Activated CD8-positive, alpha-beta T cell treated with anti-CD3 and anti-CD28 coated beads, Interleukin-2, amount 10 ng/mL, durations not matched to agents 7 days and 5 days (primary cell): ENCODE measurements around the gene PAQR9. TPM values are rescaled to one million over a fixed set of nuclear protein-coding genes. Genes with fewer than 3 reads are reported as not detected.

ENCODE experiments used
- ATAC-seq: fragments of 150-1000 bp; cut with Tn5 transposase; one replicate; pipeline ENCODE4 v1.10.0; 2021; ENCODE audit warnings: moderate library complexity
- CTCF ChIA-PET: fragments of 350-600 bp; sonication (Branson Sonifier 250); formaldehyde crosslinking; loops from one replicate; lab custom pipeline; 2021; ENCODE audit warnings: antibody characterized with exemption; lab: Charles Lee
- POLR2A ChIA-PET: fragments of 350-600 bp; sonication (Branson Sonifier 250); formaldehyde crosslinking; loops from one replicate; lab custom pipeline; 2021; ENCODE audit warnings: antibody characterized with exemption; lab: Charles Lee
- DNase-seq: peaks from one replicate; pipeline ENCODE4 v3.0.0-alpha.2; 2020
- H3K27ac Mint-ChIP-seq: one replicate; pipeline ENCODE4 v1.8.0; 2021; ENCODE audit warnings: mild to moderate bottlenecking, mixed read lengths
- H3K27me3 Mint-ChIP-seq: one replicate; pipeline ENCODE4 v1.8.0; 2021; ENCODE audit warnings: low read depth, mixed read lengths
- H3K36me3 Mint-ChIP-seq: one replicate; pipeline ENCODE4 v1.8.0; 2021; ENCODE audit warnings: low read depth, mixed read lengths
- H3K4me1 Mint-ChIP-seq: one replicate; pipeline ENCODE4 v1.8.0; 2021; ENCODE audit warnings: low read depth, mixed read lengths
- H3K4me3 Mint-ChIP-seq: one replicate; pipeline ENCODE4 v1.8.0; 2021; ENCODE audit warnings: mild to moderate bottlenecking, mixed read lengths
- H3K9me3 Mint-ChIP-seq: one replicate; pipeline ENCODE4 v1.8.0; 2022; ENCODE audit warnings: mixed read lengths; ENCODE audit not compliant: insufficient read depth
- total RNA-seq, 2 experiments: library from RNA; stranded (reverse); gene quantifications; one replicate each; pipeline ENCODE4 v1.2.3, GENCODE V29; 2021

Gene PAQR9, protein sequence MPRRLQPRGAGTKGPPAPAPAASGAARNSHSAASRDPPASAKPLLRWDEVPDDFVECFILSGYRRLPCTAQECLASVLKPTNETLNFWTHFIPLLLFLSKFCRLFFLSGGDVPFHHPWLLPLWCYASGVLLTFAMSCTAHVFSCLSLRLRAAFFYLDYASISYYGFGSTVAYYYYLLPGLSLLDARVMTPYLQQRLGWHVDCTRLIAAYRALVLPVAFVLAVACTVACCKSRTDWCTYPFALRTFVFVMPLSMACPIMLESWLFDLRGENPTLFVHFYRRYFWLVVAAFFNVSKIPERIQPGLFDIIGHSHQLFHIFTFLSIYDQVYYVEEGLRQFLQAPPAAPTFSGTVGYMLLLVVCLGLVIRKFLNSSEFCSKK
- not detected for total RNA-seq

DNA sequence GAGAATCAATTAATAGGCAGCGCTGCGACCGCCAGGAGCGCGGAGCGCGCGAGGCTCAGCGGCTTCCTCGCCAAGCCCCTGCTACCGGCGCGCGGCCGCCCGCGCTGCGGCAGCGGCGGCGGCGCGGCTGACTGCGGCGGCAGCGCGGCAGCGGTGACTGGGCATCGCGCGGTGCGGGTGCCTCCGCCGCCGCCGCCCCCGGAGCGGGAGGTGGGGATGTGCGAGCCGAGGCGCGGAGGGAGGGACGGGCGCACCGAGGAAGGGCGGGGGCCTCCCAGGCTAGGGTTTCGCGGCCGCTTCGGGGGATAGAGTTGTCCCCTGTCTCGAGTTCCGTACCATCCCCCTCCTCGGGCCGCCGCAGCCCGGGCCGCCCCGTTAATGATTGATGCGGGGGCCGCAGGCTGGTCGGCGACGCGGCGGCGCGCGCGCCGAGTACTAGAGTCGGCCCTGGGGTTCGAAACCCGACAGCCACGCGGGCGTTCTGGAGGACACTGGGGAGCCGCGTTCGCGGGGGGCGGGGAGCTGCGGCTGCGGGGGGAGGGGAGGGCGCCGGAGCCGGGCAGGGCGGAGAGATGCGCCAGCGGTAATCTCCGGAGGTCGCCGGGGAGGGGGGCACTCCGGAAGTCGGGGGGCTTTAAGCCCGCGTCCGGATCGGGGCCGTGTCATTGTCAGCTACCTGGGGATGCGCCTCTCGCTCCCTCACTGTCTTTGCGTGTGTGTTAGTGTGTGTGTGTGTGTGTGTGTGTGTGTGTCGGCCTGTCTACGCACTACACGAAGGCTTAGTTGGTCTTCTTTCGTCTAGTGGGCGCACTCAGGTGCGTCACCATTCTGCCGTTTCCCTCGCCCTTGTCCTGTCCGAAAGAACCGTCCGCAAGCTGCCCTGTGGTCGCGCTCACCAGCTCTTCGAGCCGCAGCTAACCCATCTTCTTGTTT, at the start of gene PAQR9:
Gene PAQR9, minus strand, starts transcription at position 159 of the 933 bp plus-strand sequence. CDS start 338 bp downstream, outside the sequence.
- POLR2A ChIA-PET = interaction anchor here (0.6 kb wide), 1 partner anchor 1709 kb away, joined by 3 read pairs; no protein-coding TSS in a partner anchor
- ATAC-seq = peak; percentile 69
- CTCF ChIA-PET = no interaction called here
- peak within 1 kb of the TSS; percentile 6 for H3K27ac Mint-ChIP-seq
- no peak for DNase-seq
- peaks cover 65% of the 10 kb centered on the region for H3K27me3 Mint-ChIP-seq
- peaks cover 7% of the 10 kb centered on the region for H3K4me1 Mint-ChIP-seq
- no peaks in the 10 kb centered on the region for H3K9me3 Mint-ChIP-seq
- H3K4me3 Mint-ChIP-seq = peak within 1 kb of the TSS; percentile 67
- H3K36me3 Mint-ChIP-seq = peaks cover 2% of the 10 kb centered on the region

- POLR2A ChIA-PET = interaction anchor here (5.7 kb wide), 1 partner anchor 10 kb away, joined by 47 read pairs; the partner anchor contains the start of gene U2SURP
- no peaks in the 10 kb centered on the region for H3K27me3 Mint-ChIP-seq
- H3K4me3 Mint-ChIP-seq = no peak overlapping the region
- peak overlapping the region; percentile 43 for H3K27ac Mint-ChIP-seq
- ATAC-seq (no peak), DNase-seq (no peak)
- H3K4me1 Mint-ChIP-seq = peaks cover 34% of the 10 kb centered on the region
- CTCF ChIA-PET = interaction anchor here (1.0 to 3.8 kb wide), 2 partner anchors 11 to 13 kb away, joined by 4 to 15 read pairs; partner anchors contain the start of gene U2SURP
- peaks cover 19% of the 10 kb centered on the region for H3K36me3 Mint-ChIP-seq
- H3K9me3 Mint-ChIP-seq = no peaks in the 10 kb centered on the region
Observed at GRCh38 chr3:143011705-143012104, 48.2 kb upstream of the PAQR9 start.

GRCh38 chr3:143010024-143010423, 46.5 kb upstream of the PAQR9 start:
- H3K27me3 Mint-ChIP-seq = no peaks in the 10 kb centered on the region
- H3K4me1 Mint-ChIP-seq = peaks cover 50% of the 10 kb centered on the region
- CTCF ChIA-PET = interaction anchor here (3.8 kb wide), 1 partner anchor 9 kb away, joined by 15 read pairs; the partner anchor contains the start of gene U2SURP
- H3K36me3 Mint-ChIP-seq = peaks cover 14% of the 10 kb centered on the region
- DNase-seq = no peak
- no peak overlapping the region for H3K27ac Mint-ChIP-seq
- no peak overlapping the region for H3K4me3 Mint-ChIP-seq
- no peak for ATAC-seq
- H3K9me3 Mint-ChIP-seq = no peaks in the 10 kb centered on the region
- POLR2A ChIA-PET = interaction anchor here (5.7 kb wide), 1 partner anchor 8 kb away, joined by 47 read pairs; the partner anchor contains the start of gene U2SURP

GRCh38 chr3:143004823-143005222, 41.3 kb upstream of the PAQR9 start:
- Mint-ChIP-seq H3K4me3 (peak overlapping the region; percentile 24), H3K27me3 (no peaks in the 10 kb centered on the region), H3K27ac (no peak overlapping the region), H3K4me1 (peaks cover 54% of the 10 kb centered on the region), H3K36me3 (peaks cover 2% of the 10 kb centered on the region), H3K9me3 (no peaks in the 10 kb centered on the region)
- ATAC-seq (no peak), DNase-seq (no peak)
- ChIA-PET CTCF (interaction anchor here (2.1 kb wide), 1 partner anchor 29 kb away, joined by 4 read pairs; no protein-coding TSS in a partner anchor), POLR2A (no interaction called here)

- H3K9me3 Mint-ChIP-seq = no peaks in the 10 kb centered on the region
Observed at GRCh38 chr3:143002727-143003126, 39.3 kb upstream of the PAQR9 start.

DNA sequence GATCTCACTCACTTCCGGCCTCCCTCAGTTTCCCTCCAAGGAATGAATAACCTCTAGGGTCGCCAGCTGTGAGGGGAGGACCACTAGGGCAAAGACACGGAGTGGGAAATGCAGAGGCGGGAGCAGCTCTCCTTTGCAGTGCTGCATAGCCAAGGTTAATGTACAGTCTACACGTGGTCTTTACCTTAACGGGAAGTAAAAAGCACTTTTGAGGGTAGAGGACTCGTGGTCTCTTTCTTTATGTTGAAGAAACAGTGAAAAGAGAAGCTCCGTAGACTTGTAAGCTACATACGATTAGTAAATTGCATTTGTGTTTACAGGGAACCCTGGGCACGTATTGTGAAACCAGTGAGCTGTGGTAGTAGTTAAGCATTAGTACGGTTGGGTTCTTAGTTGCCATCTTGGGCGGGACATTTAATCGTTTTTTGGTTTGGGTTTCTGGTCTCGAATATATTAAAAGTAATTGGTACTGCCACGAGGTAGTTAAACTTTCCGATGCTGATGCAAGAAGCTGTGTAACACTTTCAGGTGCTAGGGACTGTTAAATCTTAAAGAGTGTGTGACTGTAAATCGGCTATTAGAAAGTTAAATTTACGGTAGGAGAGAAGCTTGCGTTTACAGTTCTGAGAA, 38.7 kb upstream of the PAQR9 start:
- ATAC-seq (peak; percentile 62), DNase-seq (peak; percentile 46)
- Mint-ChIP-seq H3K36me3 (peaks cover 2% of the 10 kb centered on the region), H3K4me3 (peak overlapping the region; percentile 98), H3K27me3 (no peaks in the 10 kb centered on the region), H3K27ac (peak overlapping the region; percentile 100), H3K4me1 (peaks cover 39% of the 10 kb centered on the region), H3K9me3 (no peaks in the 10 kb centered on the region)
- POLR2A ChIA-PET = interaction anchor here (0.6 to 3.0 kb wide), 13 partner anchors 11 to 970 kb away, joined by 3 to 47 read pairs (median 4); partner anchors contain the start of genes ATR, CHST2, DIPK2A and TRPC1
- CTCF ChIA-PET = interaction anchor here (0.9 to 3.9 kb wide), 11 partner anchors 9 to 118 kb away, joined by 3 to 24 read pairs (median 3); no protein-coding TSS in a partner anchor

More at GRCh38 chr3:143002727-143003126, 39.3 kb upstream of the PAQR9 start:
- CTCF ChIA-PET = interaction anchor here (0.9 to 3.9 kb wide), 8 partner anchors 9 to 118 kb away, joined by 3 to 24 read pairs (median 4); no protein-coding TSS in a partner anchor
- H3K4me1 Mint-ChIP-seq = peaks cover 42% of the 10 kb centered on the region
- H3K36me3 Mint-ChIP-seq = peaks cover 2% of the 10 kb centered on the region
- H3K27me3 Mint-ChIP-seq = no peaks in the 10 kb centered on the region
- peak overlapping the region; percentile 100 for H3K27ac Mint-ChIP-seq
- POLR2A ChIA-PET = interaction anchor here (0.6 to 3.0 kb wide), 7 partner anchors 10 to 969 kb away, joined by 3 to 47 read pairs (median 6); partner anchors contain the start of genes ATR, CHST2, DIPK2A and TRPC1
- DNase-seq (no peak), ATAC-seq (no peak)
- peak overlapping the region; percentile 98 for H3K4me3 Mint-ChIP-seq

DNA sequence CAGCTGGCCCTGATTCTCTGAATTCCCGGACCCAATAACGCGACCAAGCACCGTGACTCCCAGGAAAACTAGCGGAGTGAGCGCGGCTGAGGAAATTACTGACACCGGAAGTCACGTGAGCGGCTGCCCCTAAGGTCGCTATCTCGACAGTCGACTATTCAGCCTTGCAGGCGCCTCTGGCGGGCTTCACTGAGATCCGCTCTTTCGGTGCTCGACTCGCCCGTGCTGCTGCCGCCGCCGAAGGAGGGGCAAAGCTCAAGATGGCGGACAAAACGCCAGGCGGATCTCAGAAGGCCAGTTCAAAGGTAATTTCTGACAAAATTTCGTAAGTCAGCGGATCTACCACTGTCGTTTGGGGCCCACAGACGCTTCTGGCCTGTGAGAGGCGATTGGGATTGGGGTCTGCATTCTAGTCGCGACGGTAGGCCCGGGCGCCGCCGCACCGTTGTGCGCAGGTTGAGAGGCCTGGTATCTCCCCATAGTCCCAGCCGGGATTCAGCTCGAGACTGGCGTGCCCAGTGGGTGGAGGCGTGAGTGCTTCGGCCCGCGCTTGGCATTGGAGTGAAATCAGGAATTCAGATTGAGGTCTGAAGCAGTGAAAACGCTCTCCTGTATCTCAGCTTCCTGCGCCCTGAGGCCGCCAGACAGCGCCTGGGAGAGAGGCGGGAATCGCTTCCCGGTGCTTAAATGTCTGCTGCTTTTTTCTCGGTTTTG, 38.1 kb upstream of the PAQR9 start, which contains the start of gene U2SURP:
Gene U2SURP, plus strand, starts transcription at position 202 of the 714 bp plus-strand sequence. Its CDS starts 59 bp downstream, at position 261.
- DNase-seq (peak; percentile 96), ATAC-seq (peak; percentile 86)
- no peaks in the 10 kb centered on the region for H3K9me3 Mint-ChIP-seq
- POLR2A ChIA-PET = interaction anchor here (0.6 to 3.0 kb wide), 19 partner anchors 11 to 970 kb away, joined by 3 to 47 read pairs (median 3); partner anchors contain the start of genes ATR, CHST2, DIPK2A and PLS1
- CTCF ChIA-PET = interaction anchor here (0.6 to 3.9 kb wide), 14 partner anchors 9 to 1263 kb away, joined by 3 to 24 read pairs (median 3); partner anchors contain the start of genes DIPK2A and RNF7
- peak within 1 kb of the TSS; percentile 98 for H3K4me3 Mint-ChIP-seq
- H3K27me3 Mint-ChIP-seq = no peaks in the 10 kb centered on the region
- peaks cover 2% of the 10 kb centered on the region for H3K36me3 Mint-ChIP-seq
- peak within 1 kb of the TSS; percentile 100 for H3K27ac Mint-ChIP-seq
- peaks cover 35% of the 10 kb centered on the region for H3K4me1 Mint-ChIP-seq

GRCh38 chr3:143001034-143001368, 37.5 kb upstream of the PAQR9 start:
- ATAC-seq (peak; percentile 75), DNase-seq (peak; percentile 77)
- Mint-ChIP-seq H3K27ac (peak overlapping the region; percentile 100), H3K36me3 (peaks cover 2% of the 10 kb centered on the region), H3K4me3 (peak overlapping the region; percentile 98), H3K27me3 (peaks cover 3% of the 10 kb centered on the region), H3K9me3 (no peaks in the 10 kb centered on the region), H3K4me1 (peaks cover 30% of the 10 kb centered on the region)
- ChIA-PET CTCF (interaction anchor here (0.6 to 3.9 kb wide), 11 partner anchors 8 to 1263 kb away, joined by 3 to 24 read pairs (median 3); partner anchors contain the start of genes DIPK2A and RNF7), POLR2A (interaction anchor here (0.6 to 3.0 kb wide), 16 partner anchors 12 to 971 kb away, joined by 3 to 47 read pairs (median 4); partner anchors contain the start of genes ATR, DIPK2A, PLS1 and TRPC1)

DNA sequence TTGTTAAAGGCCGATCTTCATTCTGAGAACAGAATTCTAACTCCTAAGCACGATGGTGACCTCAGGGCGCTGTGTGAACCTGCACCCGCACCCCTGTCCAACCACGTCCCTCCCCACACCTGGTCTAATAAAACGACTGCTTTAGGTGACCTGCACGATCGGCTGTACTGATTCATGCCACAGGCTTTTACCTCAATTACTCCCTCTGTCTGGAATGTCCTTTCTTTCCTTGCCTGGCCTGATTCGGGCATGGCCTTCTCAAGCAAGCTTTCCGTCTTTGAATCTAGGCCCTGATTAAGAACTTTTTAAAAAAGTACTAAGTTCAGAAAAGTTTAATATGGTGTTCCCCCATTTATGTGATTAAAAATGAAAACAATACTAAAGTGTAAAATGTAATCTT, 37.1 kb upstream of the PAQR9 start:
- CTCF ChIA-PET = interaction anchor here (0.9 to 3.9 kb wide), 9 partner anchors 8 to 1262 kb away, joined by 3 to 24 read pairs (median 3); partner anchors contain the start of genes DIPK2A and RNF7

More for the DNA sequence above, 37.1 kb upstream of the PAQR9 start:
- POLR2A ChIA-PET = interaction anchor here (0.6 to 3.0 kb wide), 13 partner anchors 12 to 971 kb away, joined by 3 to 47 read pairs (median 4); partner anchors contain the start of genes ATR, DIPK2A and PLS1
- H3K36me3 Mint-ChIP-seq = peaks cover 2% of the 10 kb centered on the region
- DNase-seq = no peak
- no peak for ATAC-seq
- H3K9me3 Mint-ChIP-seq = no peaks in the 10 kb centered on the region
- peak overlapping the region; percentile 98 for H3K4me3 Mint-ChIP-seq
- H3K4me1 Mint-ChIP-seq = peaks cover 26% of the 10 kb centered on the region
- peak overlapping the region; percentile 100 for H3K27ac Mint-ChIP-seq
- H3K27me3 Mint-ChIP-seq = peaks cover 3% of the 10 kb centered on the region
